Measurements from ENCODE around the gene C19orf12. TPM values are rescaled to one million over a fixed set of nuclear protein-coding genes. Genes with fewer than 3 reads are reported as not detected.

Gene C19orf12
- total RNA-seq, 1 experiment from 2014 or later, result 47.0 TPM

DNA sequence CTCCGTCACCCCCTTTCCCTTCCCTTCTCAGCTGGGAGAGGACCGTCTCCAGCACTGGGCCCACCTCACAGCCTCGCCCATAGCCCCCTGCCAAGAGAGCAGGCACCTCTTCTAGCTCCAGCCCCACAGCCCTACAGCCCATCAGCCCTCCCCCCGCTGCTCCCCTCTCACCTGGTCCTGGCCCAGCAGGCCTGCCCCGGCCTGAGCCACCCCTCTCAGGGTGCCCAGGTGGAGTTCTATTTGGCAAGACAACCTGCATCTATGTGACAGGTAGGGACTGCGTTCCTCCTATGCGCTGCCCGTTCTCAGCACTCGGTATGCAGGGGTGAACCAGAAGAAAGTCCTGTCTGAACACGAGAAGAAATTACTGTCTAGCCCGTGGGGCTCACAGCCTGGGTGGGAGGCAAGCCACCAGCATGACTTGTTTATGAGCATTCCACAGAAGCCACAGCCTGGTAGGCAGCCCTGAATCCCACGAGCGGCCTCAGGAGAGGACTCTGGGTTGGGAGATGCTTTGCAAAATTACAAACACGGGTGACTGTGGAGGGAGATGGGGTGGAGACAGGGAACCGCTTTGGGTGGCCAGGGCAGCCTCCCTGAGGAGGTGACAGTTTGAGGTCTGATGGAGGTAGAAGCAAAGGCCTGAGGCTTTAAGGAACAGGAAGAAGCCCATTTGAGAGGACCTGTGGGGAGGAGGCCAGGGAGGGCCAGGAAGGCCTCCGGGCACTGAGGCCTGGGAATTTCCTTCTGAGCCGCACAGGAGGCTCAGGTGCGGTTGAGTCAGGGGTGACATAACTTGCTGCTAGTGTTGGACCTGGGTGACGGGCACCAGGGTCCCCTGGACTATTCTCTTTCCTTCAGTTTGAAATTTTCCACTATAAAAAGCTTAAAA, 51.0 kb downstream of the C19orf12 start:
- no peak for DNase-seq

DNA sequence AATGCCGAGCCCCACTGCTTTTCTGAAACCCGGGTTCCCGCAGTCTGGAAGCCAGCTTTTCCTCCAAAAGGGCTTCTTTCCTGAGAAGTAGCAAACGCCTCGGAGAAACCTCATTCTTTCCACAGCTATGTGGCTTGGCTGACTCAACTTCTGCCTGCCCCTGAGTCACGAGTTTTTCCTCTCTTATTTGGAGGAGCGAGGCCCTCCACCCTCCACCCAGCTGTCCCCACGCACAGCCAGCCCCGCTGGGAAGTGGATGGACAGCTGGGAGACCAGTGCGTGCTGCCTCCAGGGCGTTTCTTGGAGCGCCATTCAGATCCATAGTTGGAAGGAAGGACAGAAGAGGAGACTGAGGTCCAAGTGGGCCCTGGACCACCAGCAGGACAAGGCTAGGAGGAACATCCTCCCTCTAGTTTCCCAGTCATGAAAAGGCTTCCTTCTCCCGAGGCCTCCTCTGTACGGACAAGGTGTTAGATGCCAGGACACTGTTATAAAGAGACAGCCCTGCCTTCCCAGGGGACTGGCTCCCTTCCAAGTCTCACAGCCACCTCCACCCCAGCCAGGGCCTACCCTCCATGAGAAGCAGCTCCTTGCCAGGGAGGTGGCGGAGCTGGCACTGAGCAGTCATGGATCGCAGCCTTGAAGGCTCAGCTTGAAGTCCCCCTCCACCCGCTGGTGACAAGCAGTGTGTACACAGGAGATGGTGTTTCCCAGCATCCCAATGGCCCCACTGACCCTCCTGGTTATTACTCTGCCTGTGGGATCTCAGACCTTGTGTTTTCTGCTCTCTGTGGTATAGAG, 52.3 kb downstream of the C19orf12 start:
- peak; percentile 93 for DNase-seq

More for the DNA sequence above, 51.0 kb downstream of the C19orf12 start:
- Histone ChIP-seq H3K36me3 (peaks cover 7% of the 10 kb centered on the region), H3K4me3 (no peak overlapping the region), H3K9me3 (no peaks in the 10 kb centered on the region), H3K27me3 (no peaks in the 10 kb centered on the region)

DNA sequence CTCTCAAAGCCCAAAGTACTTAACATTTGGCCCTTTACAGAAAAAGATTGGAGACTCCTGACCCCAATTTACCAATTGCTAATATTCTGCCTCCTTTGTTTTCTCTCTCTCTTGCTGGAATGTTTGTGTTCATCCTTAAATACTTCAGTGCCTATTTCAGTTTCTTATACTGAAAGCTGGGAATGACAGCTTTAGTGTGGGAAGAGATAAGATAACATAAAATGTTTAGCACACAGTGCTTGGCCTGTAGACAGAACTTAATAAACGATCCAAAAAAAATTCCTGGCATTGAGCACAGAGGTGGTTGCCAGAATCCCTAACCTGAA, 52.8 kb downstream of the C19orf12 start:
- no peak for DNase-seq

More for the DNA sequence above, 52.3 kb downstream of the C19orf12 start:
- H3K36me3 ChIP-seq, result peaks cover 4% of the 10 kb centered on the region
- H3K27me3 ChIP-seq, result no peaks in the 10 kb centered on the region
- H3K9me3 ChIP-seq, result no peaks in the 10 kb centered on the region
- H3K4me3 ChIP-seq, result peak overlapping the region; percentile 12

DNA sequence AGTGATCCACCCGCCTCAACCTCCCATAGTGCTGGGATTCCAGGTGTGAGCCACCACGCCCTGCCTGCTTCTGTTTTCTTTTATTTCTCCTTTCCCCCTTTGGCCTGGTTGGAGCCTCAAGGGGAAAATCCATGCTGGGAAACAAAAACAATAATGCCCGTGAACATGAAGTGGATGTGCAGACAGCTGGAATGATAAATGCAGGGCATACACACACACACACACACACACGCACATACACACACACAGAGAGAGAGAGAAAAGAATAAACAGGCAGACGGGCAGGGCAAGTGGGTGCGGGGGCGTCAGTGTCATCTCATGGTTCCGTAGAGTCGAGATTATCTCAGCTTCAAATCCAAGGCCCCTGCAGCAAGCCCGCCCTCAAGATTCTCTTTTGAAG, 54.2 kb downstream of the C19orf12 start:
- no peak overlapping the region for H3K4me3 ChIP-seq
- no peaks in the 10 kb centered on the region for H3K27me3 ChIP-seq
- no peak for DNase-seq
- no peaks in the 10 kb centered on the region for H3K36me3 ChIP-seq
- H3K9me3 ChIP-seq, result no peaks in the 10 kb centered on the region

More for the DNA sequence above, 52.8 kb downstream of the C19orf12 start:
- Histone ChIP-seq H3K36me3 (peaks cover 4% of the 10 kb centered on the region), H3K4me3 (peak overlapping the region; percentile 12), H3K9me3 (no peaks in the 10 kb centered on the region), H3K27me3 (no peaks in the 10 kb centered on the region)

DNA sequence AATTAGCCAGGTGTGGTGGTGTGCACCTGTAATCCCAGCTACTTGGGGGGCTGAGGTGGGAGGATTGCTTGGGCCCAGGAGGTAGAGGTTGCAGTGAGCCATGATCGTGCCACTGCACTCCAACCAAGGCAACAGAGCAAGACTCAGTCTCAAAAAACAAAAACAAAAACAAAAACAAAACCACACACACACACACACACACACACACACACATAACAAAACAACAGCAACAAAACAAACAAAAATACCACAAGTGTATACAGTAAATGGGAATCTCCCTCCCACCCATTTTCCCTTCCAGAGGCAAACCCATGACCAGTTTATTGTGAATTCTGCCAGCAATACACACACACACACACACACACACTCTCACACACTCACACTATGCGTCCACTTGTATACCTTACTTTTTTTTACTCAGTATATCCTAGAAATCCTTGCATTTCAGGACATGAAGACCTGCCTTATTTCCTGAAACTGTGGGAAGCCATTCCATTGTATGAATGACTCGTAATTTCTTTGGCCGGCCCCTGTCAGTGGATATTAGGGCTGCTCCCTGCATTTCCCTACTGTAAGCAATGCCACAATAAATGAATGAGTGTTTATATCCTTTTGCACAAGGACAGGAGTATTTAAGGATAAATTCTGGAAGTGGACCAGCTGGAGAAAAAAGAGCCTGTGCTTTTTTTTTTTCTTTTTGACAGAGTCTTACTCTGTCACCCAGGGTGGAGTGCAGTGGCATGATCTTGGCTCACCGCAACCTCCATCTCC, 56.7 kb downstream of the C19orf12 start:
- Histone ChIP-seq H3K36me3 (no peaks in the 10 kb centered on the region), H3K27me3 (no peaks in the 10 kb centered on the region), H3K9me3 (0 out of 2 replicates have a peak, but pooled peaks cover 4% of the 10 kb centered on the region), H3K4me3 (no peak overlapping the region)
- peak; percentile 53 for DNase-seq

DNA sequence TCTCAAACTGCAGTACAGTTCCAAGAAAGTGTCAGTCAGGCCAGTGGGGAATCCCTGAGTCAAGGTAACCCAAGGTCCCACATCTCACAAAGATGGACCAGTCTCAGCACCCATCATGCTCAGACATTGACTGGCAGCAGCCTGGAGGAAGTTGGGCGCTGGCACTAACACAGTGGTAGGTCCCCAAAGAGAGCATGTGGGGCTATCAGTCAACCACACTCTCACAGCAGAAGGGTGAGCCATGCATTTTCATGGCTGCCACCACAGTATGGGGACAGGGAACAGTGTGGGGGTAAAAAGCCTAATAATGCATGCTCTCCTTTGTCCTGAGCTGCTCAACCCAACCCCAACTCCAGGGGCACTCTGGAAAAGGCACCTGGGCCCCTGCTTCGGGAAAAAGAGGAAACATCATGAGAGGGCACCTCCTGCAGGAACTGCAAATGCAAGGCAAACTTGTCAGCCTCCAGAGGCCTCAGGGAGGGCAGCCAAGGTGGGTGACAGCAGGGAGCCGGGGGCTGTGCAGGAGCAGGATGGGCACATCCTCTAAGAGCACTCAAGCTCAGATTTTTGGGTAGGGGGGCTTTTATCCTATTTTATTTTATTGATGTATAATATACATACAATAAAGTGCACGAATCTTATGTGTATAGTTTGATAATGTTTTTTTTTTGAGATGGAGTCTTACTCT, 59.3 kb downstream of the C19orf12 start:
- Histone ChIP-seq H3K27me3 (peaks cover 4% of the 10 kb centered on the region; the same call in 1 of the 2 replicates), H3K4me3 (no peak overlapping the region), H3K36me3 (no peaks in the 10 kb centered on the region), H3K9me3 (0 out of 2 replicates have a peak, but pooled peaks cover 4% of the 10 kb centered on the region)
- no peak for DNase-seq

DNA sequence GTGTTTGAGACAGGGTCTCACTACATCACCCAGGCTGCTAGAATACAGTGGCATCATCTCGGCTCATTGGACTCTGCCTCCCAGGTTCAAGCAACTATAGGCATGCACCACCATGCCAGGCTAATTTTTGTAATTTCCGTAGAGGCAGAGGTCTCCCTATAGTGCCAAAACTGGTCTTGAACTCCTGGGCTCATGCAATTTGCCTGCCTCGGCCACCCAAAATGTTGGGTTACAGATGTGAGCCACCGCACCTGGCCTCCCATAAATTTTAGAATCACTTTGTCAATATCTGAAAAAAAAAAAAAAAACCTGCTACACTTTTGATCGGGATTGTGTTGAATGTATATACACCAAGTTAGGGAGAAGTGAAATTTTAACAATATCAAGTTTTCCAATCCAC, 61.7 kb downstream of the C19orf12 start:
- no peak for DNase-seq
- no peaks in the 10 kb centered on the region for H3K36me3 ChIP-seq
- H3K4me3 ChIP-seq, result no peak overlapping the region
- H3K9me3 ChIP-seq, result 0 out of 2 replicates have a peak, but pooled peaks cover 4% of the 10 kb centered on the region
- peaks cover 4% of the 10 kb centered on the region; the same call in 1 of the 2 replicates for H3K27me3 ChIP-seq

DNA sequence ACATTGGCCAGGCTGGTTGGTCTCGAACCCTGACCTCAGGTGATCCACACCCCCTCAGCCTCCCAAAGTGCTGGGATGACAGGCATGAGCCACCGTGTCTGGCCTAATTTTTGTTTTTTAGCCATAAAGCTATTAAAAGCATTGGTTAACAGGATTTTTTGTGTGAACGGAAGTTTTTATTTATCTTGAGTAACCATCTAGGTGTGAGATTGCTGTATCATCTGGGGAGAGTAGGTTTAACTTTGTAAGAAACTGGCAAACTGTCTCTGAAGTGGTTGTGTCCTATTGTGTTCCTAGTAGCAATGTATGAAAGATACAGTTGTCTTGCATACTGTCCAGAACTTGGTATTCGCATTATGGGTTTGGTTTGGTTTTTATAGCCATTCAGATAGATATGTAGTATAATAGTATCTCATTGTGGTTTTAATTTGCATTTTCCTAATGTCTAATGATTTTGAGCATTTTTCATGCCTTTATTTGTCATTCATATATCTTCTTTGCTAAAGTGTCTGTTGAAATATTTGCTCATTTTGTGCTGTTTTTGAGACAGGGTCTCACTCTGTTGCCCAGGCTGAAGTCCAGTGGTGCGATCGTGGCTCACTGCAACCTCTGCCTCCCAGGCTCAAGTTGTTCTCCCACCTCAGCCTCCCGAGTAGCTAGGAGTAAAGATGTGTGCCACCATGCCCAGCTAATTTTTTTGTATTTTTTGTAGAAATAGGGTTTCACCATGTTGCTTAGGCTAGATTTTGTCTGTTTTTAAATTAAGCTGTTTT, 63.3 kb downstream of the C19orf12 start:
- H3K27me3 ChIP-seq, result peaks cover 4% of the 10 kb centered on the region; the same call in 1 of the 2 replicates

DNA sequence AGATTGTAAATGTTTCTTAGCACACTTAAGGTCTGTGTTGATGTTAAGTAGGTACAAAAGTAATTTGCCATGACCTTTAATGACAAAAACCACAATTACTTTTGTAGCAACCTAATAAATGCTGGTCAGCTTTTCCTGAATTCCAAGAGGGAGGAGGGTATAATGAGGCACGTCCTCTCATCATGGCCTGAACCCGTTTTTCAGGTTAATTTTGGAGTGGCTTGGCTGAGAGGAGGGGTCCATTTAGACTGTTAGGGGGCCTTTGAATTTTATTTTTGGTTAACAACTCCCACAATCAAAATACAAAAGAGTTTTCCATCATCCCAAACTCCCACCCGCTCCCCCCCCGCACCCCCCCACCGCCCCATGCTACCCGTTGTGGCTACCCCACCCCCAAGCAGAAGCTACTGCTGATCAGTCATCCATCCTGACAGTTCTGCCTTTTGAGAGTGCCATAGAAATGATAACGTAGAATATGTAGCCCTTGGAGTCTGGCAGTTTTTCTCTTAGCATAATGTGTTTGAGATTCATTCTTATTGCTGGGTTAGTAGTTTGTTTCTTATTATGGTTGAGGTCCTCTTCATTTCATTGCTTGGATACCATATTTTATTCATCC, 64.2 kb downstream of the C19orf12 start:
- Histone ChIP-seq H3K9me3 (0 out of 2 replicates have a peak, but pooled peaks cover 4% of the 10 kb centered on the region), H3K36me3 (no peaks in the 10 kb centered on the region), H3K27me3 (peaks cover 4% of the 10 kb centered on the region; the same call in 1 of the 2 replicates), H3K4me3 (no peak overlapping the region)
- no peak for DNase-seq

More for the DNA sequence above, 63.3 kb downstream of the C19orf12 start:
- Histone ChIP-seq H3K4me3 (no peak overlapping the region), H3K36me3 (no peaks in the 10 kb centered on the region), H3K9me3 (0 out of 2 replicates have a peak, but pooled peaks cover 4% of the 10 kb centered on the region)
- DNase-seq, result no peak

Other genes starting within 250 kb of the C19orf12 start
- gene VSTM2B, start 189.3 kb downstream of the C19orf12 start, total RNA-seq (2014; rRNA removed; shearing (Covaris generic); ENCODE audit: low replicate concordance), result not detected in 2 replicates
- gene POP4, start 109.0 kb downstream of the C19orf12 start, total RNA-seq (2014; rRNA removed; shearing (Covaris generic); ENCODE audit: low replicate concordance), result 150 and 267 TPM in 2 replicates
- gene PLEKHF1, start 49.8 kb downstream of the C19orf12 start, total RNA-seq (2014; rRNA removed; shearing (Covaris generic); ENCODE audit: low replicate concordance), result 22.2 and 37.5 TPM in 2 replicates
- 5.6 and 11.3 TPM in 2 replicates for gene CCNE1, start 96.7 kb upstream of the C19orf12 start, total RNA-seq (2014; rRNA removed; shearing (Covaris generic); ENCODE audit: low replicate concordance)
- gene URI1, start 227.0 kb upstream of the C19orf12 start, total RNA-seq (2014; rRNA removed; shearing (Covaris generic); ENCODE audit: low replicate concordance), result 95.5 and 133 TPM in 2 replicates